OCI-LY1 (cell line): ENCODE data around the gene PPIF.

Experiments used
- H2AFZ ChIP-seq: fragments of 200-600 bp; sonication (generic), shearing (Covaris generic); 2 replicates; pipeline ENCODE4 v1.6.0; 2014; ENCODE audit warnings: antibody characterized with exemption, mild to moderate bottlenecking, low read length
- H3F3A ChIP-seq: fragments of 200-600 bp; sonication (generic), shearing (Covaris generic); 2 replicates; pipeline ENCODE4 v1.6.0; 2014; ENCODE audit warnings: mild to moderate bottlenecking, antibody characterized with exemption, low read length, moderate library complexity; ENCODE audit not compliant: insufficient read depth
- H3K27ac ChIP-seq: fragments of 200-600 bp; sonication (generic); 2 replicates; pipeline ENCODE4 v1.5.1; 2014; ENCODE audit warnings: low read length, mixed run types, mild to moderate bottlenecking, low read depth; ENCODE audit not compliant: poor library complexity, severe bottlenecking
- H3K27me3 ChIP-seq: fragments of 200-600 bp; sonication (generic); 2 replicates; pipeline ENCODE4 v1.6.0; 2014; ENCODE audit warnings: antibody characterized with exemption, mild to moderate bottlenecking, low read length, moderate library complexity; ENCODE audit not compliant: insufficient read depth
- H3K36me3 ChIP-seq: fragments of 200-600 bp; sonication (generic); 2 replicates; pipeline ENCODE4 v1.6.1; 2014; ENCODE audit warnings: mild to moderate bottlenecking, antibody characterized with exemption, low read length, moderate library complexity, mixed read lengths; ENCODE audit not compliant: insufficient read depth
- H3K4me1 ChIP-seq: fragments of 200-600 bp; sonication (generic); 2 replicates; pipeline ENCODE4 v1.5.1; 2014; ENCODE audit warnings: mild to moderate bottlenecking, low read length, moderate library complexity; ENCODE audit not compliant: insufficient read depth, severe bottlenecking
- H3K4me2 ChIP-seq: fragments of 200-600 bp; sonication (generic), shearing (Covaris generic); 2 replicates; pipeline ENCODE4 v1.6.1; 2014; ENCODE audit warnings: low read length
- H3K4me3 ChIP-seq: fragments of 200-600 bp; sonication (generic); 2 replicates; pipeline ENCODE4 v1.5.1; 2014; ENCODE audit warnings: low read length, low read depth, mild to moderate bottlenecking, mixed read lengths; ENCODE audit not compliant: poor library complexity, severe bottlenecking
- H3K79me2 ChIP-seq: fragments of 200-600 bp; shearing (Covaris generic); 2 replicates; pipeline ENCODE4 v1.6.1; 2016; ENCODE audit warnings: mixed run types, low read length, mixed read lengths; ENCODE audit not compliant: insufficient read depth
- H3K9ac ChIP-seq: fragments of 200-600 bp; sonication (generic), shearing (Covaris generic); 2 replicates; pipeline ENCODE4 v1.6.1; 2014; ENCODE audit warnings: mild to moderate bottlenecking, low read length, mixed read lengths
- H3K9me2 ChIP-seq: fragments of 200-600 bp; sonication (generic), shearing (Covaris generic); 2 replicates; pipeline ENCODE4 v1.6.1; 2014; ENCODE audit warnings: low read depth, mild to moderate bottlenecking, low read length, mixed read lengths
- H3K9me3 ChIP-seq: fragments of 200-600 bp; shearing (Covaris generic); 2 replicates; pipeline ENCODE4 v1.6.1; 2014; ENCODE audit warnings: low read length, mixed read lengths
- H4K20me1 ChIP-seq: fragments of 200-600 bp; sonication (generic), shearing (Covaris generic); 2 replicates; pipeline ENCODE4 v1.6.0; 2016; ENCODE audit warnings: mild to moderate bottlenecking, low read length; ENCODE audit not compliant: insufficient read depth
- CTCF ChIP-seq: fragments of 200-600 bp; sonication (generic), shearing (Covaris generic); IDR thresholded peaks from 2 replicates; pipeline ENCODE4 v1.5.1; 2017; ENCODE audit warnings: mild to moderate bottlenecking, antibody characterized with exemption, low read length, moderate library complexity, mixed read lengths
- EZH2 ChIP-seq: fragments of 200-600 bp; sonication (generic), shearing (Covaris generic); IDR thresholded peaks from 2 replicates; pipeline ENCODE4 v1.8.0; 2017; ENCODE audit warnings: borderline replicate concordance, mixed run types, mild to moderate bottlenecking, antibody characterized with exemption, low read length, moderate library complexity, mixed read lengths

The PPIF gene

GRCh38 chr10:79306644-79307220 is 40.5 kb upstream of the PPIF start:
- H3K4me3 ChIP-seq = no peak overlapping the region
- no peaks in the 10 kb centered on the region for H3F3A ChIP-seq
- no peaks in the 10 kb centered on the region for H3K27me3 ChIP-seq
- no peak overlapping the region for H3K27ac ChIP-seq
- no peaks in the 10 kb centered on the region for H3K9me2 ChIP-seq
- no peak overlapping the region for H3K9ac ChIP-seq
- no peaks in the 10 kb centered on the region for H3K36me3 ChIP-seq
- H3K9me3 ChIP-seq = no peaks in the 10 kb centered on the region
- no peaks in the 10 kb centered on the region for H3K79me2 ChIP-seq
- no peaks in the 10 kb centered on the region for H3K4me1 ChIP-seq
- H2AFZ ChIP-seq = no peak overlapping the region
- H3K4me2 ChIP-seq = no peak overlapping the region
- TF ChIP-seq EZH2 (no peak), CTCF (no peak)
- no peaks in the 10 kb centered on the region for H4K20me1 ChIP-seq

- Histone ChIP-seq H3K4me1 (no peaks in the 10 kb centered on the region), H3K4me3 (no peak overlapping the region), H4K20me1 (no peaks in the 10 kb centered on the region), H3F3A (no peaks in the 10 kb centered on the region), H3K36me3 (no peaks in the 10 kb centered on the region), H3K27me3 (no peaks in the 10 kb centered on the region), H3K9me3 (no peaks in the 10 kb centered on the region), H2AFZ (no peak overlapping the region), H3K27ac (no peak overlapping the region), H3K4me2 (no peak overlapping the region), H3K9ac (no peak overlapping the region), H3K9me2 (no peaks in the 10 kb centered on the region), H3K79me2 (no peaks in the 10 kb centered on the region)
- TF ChIP-seq CTCF = no peak
- TF ChIP-seq EZH2 = no peak
These were observed 39.3 kb upstream of the PPIF start for GRCh38 chr10:79308016-79308415.

- Histone ChIP-seq H3K9ac (no peak overlapping the region), H3K79me2 (no peaks in the 10 kb centered on the region), H3K4me1 (no peaks in the 10 kb centered on the region), H3K27ac (no peak overlapping the region), H3K4me3 (no peak overlapping the region), H2AFZ (no peak overlapping the region), H4K20me1 (no peaks in the 10 kb centered on the region), H3K9me2 (no peaks in the 10 kb centered on the region), H3F3A (no peaks in the 10 kb centered on the region), H3K27me3 (no peaks in the 10 kb centered on the region), H3K9me3 (no peaks in the 10 kb centered on the region), H3K4me2 (no peak overlapping the region), H3K36me3 (no peaks in the 10 kb centered on the region)
- TF ChIP-seq EZH2 (no peak), CTCF (no peak)
These were observed 38.2 kb upstream of the PPIF start for GRCh38 chr10:79308969-79309665.
